GM23338 (cell line): ENCODE data around the gene PARP12. TPM values are rescaled to one million over a fixed set of nuclear protein-coding genes. Genes with fewer than 3 reads are reported as not detected.

Experiments used
- ATAC-seq: fragments of 200-7000 bp; cut with Tn5 transposase; 3 replicates; pipeline ENCODE4 v1.9.1; 2020
- DNase-seq: peaks from one replicate; pipeline ENCODE4 v3.0.0-alpha.2; 2015; ENCODE audit warnings: low spot score
- H2AFZ ChIP-seq: fragments of 200-600 bp; sonication (generic); 2 replicates; pipeline ENCODE4 v1.8.0; 2016; ENCODE audit warnings: antibody characterized with exemption, mild to moderate bottlenecking, moderate library complexity
- H3F3A ChIP-seq: fragments of 200-600 bp; sonication (generic); replicated peaks from 2 replicates; pipeline ENCODE4 v1.8.0; 2017; ENCODE audit warnings: antibody characterized with exemption, mixed run types, low read depth
- H3K27ac ChIP-seq: fragments of 200-600 bp; sonication (generic); 2 replicates; pipeline ENCODE4 v1.6.1; 2016; ENCODE audit warnings: low read depth
- H3K27me3 ChIP-seq: fragments of 200-600 bp; sonication (generic); 2 replicates; pipeline ENCODE4 v1.8.0; 2016; ENCODE audit warnings: mild to moderate bottlenecking, mixed run types, moderate library complexity; ENCODE audit not compliant: insufficient read depth
- H3K36me3 ChIP-seq: fragments of 200-600 bp; sonication (generic); 2 replicates; pipeline ENCODE4 v1.8.0; 2016; ENCODE audit warnings: mild to moderate bottlenecking; ENCODE audit not compliant: insufficient read depth
- H3K4me1 ChIP-seq: fragments of 200-600 bp; sonication (generic); 2 replicates; pipeline ENCODE4 v1.8.0; 2016; ENCODE audit warnings: mild to moderate bottlenecking, moderate library complexity; ENCODE audit not compliant: insufficient read depth
- H3K4me2 ChIP-seq: fragments of 200-600 bp; sonication (generic); 2 replicates; pipeline ENCODE4 v1.7.1; 2017; ENCODE audit warnings: mixed run types
- H3K4me3 ChIP-seq: fragments of 200-600 bp; sonication (generic); 2 replicates; pipeline ENCODE4 v1.6.1; 2016; ENCODE audit warnings: mixed run types
- H3K79me2 ChIP-seq: fragments of 200-600 bp; sonication (generic); replicated peaks from 2 replicates; pipeline ENCODE4 v1.8.0; 2017; ENCODE audit warnings: mild to moderate bottlenecking; ENCODE audit not compliant: insufficient read depth
- H3K9me2 ChIP-seq: fragments of 200-600 bp; sonication (generic); 2 replicates; pipeline ENCODE4 v1.8.0; 2017; ENCODE audit not compliant: insufficient read depth
- H4K20me1 ChIP-seq: fragments of 200-600 bp; sonication (generic); replicated peaks from 2 replicates; pipeline ENCODE4 v1.8.0; 2017; ENCODE audit warnings: mild to moderate bottlenecking; ENCODE audit not compliant: insufficient read depth
- H3K27ac Mint-ChIP-seq: 2 replicates; pipeline ENCODE4 v1.8.0; 2020; ENCODE audit warnings: inconsistent platforms, mild to moderate bottlenecking, moderate library complexity, mixed read lengths
- H3K27me3 Mint-ChIP-seq: 3 replicates; pipeline ENCODE4 v1.8.0; 2022; ENCODE audit warnings: low read depth, mild to moderate bottlenecking, moderate library complexity, mixed read lengths, inconsistent platforms; ENCODE audit not compliant: insufficient read depth, poor library complexity
- H3K36me3 Mint-ChIP-seq: 3 replicates; pipeline ENCODE4 v1.8.0; 2021; ENCODE audit warnings: low read depth, mild to moderate bottlenecking, inconsistent platforms, moderate library complexity, mixed read lengths
- H3K4me1 Mint-ChIP-seq: 3 replicates; pipeline ENCODE4 v1.8.0; 2020; ENCODE audit warnings: mild to moderate bottlenecking, inconsistent platforms, mixed read lengths
- H3K4me3 Mint-ChIP-seq: 3 replicates; pipeline ENCODE4 v1.8.0; 2021; ENCODE audit warnings: moderate library complexity, mild to moderate bottlenecking, inconsistent platforms, mixed read lengths
- H3K9me3 Mint-ChIP-seq: 3 replicates; pipeline ENCODE4 v1.8.0; 2020; ENCODE audit warnings: moderate library complexity, mild to moderate bottlenecking, inconsistent platforms, mixed read lengths
- CREB1 ChIP-seq: fragments of 250-450 bp; sonication (Bioruptor Pico); IDR thresholded peaks from 2 replicates; pipeline ENCODE4 v1.5.0; 2020; ENCODE audit warnings: low read depth, mild to moderate bottlenecking, moderate library complexity
- CTCF ChIP-seq, 2 experiments: fragments of 200-600 bp in 1 of 2; sonication (generic) in 1 of 2; conservative IDR thresholded peaks; 2 replicates each; pipeline versions ENCODE4 v1.5.1 to v1.6.1; 2016 to 2017; ENCODE audit warnings: antibody characterized with exemption in 2 of 2, low read depth in 2 of 2, mild to moderate bottlenecking in 2 of 2, moderate library complexity in 1 of 2
- ETS1 ChIP-seq: IDR thresholded peaks from 2 replicates; pipeline ENCODE4 v1.6.1; 2016; ENCODE audit warnings: antibody characterized with exemption
- EZH2phosphoT487 ChIP-seq: fragments of 200-600 bp; sonication (generic); IDR thresholded peaks from one replicate; pipeline ENCODE4 v1.8.1; 2018; ENCODE audit warnings: antibody characterized with exemption; ENCODE audit not compliant: unreplicated experiment
- JUNB ChIP-seq: IDR thresholded peaks from one replicate; pipeline ENCODE4 v1.6.1; 2016; ENCODE audit warnings: antibody characterized with exemption; ENCODE audit not compliant: unreplicated experiment
- NANOG ChIP-seq: IDR thresholded peaks from 2 replicates; pipeline ENCODE4 v1.6.1; 2016; ENCODE audit warnings: antibody characterized with exemption, borderline replicate concordance
- ZNF462 ChIP-seq: fragments of 250-450 bp; sonication (Bioruptor Pico); IDR thresholded peaks from 2 replicates; pipeline ENCODE4 v1.5.0; 2020; ENCODE audit warnings: mild to moderate bottlenecking, moderate library complexity
- polyA plus RNA-seq: library from polyadenylated mRNA; unstranded; fragments of >200 nt; fragmentation: Nextera tagmentation; extraction: Ambion mirVana; gene quantifications from 2 replicates; pipeline ENCODE4 v1.2.1, GENCODE V29; 2016
- total RNA-seq: library from RNA; depleted of rRNA; stranded (reverse); fragments of >200 nt; shearing (Covaris generic); gene quantifications from 2 replicates; pipeline ENCODE4 v1.2.3, GENCODE V29; 2014

The PARP12 gene
- total and polyA plus RNA-seq, 2 experiments from 2014 or later: 2.7 to 10.3 TPM

GRCh38 chr7:140058517-140058916, 4.2 kb downstream of the PARP12 start (continued):
- no peak for TF ChIP-seq ZNF462
- TF ChIP-seq EZH2phosphoT487: no peak

GRCh38 chr7:140057143-140057535, 5.6 kb downstream of the PARP12 start:
- Mint-ChIP-seq H3K4me3 (no peak overlapping the region), H3K27me3 (peaks cover 20% of the 10 kb centered on the region), H3K9me3 (no peaks in the 10 kb centered on the region), H3K4me1 (no peaks in the 10 kb centered on the region; the same call in 2 of the 3 replicates), H3K27ac (no peak overlapping the region), H3K36me3 (no peaks in the 10 kb centered on the region)
- no peaks in the 10 kb centered on the region for H3K4me1 ChIP-seq
- no peaks in the 10 kb centered on the region for H3K36me3 ChIP-seq
- H3K4me2 ChIP-seq: no peak overlapping the region
- no peaks in the 10 kb centered on the region for H3K79me2 ChIP-seq
- no peaks in the 10 kb centered on the region for H3F3A ChIP-seq
- 0 out of 2 replicates have a peak, but pooled peaks cover 6% of the 10 kb centered on the region for H4K20me1 ChIP-seq
- H3K9me2 ChIP-seq: no peaks in the 10 kb centered on the region; the same call in 1 of the 2 replicates
- no peak overlapping the region for H3K4me3 ChIP-seq
- H2AFZ ChIP-seq: no peak overlapping the region
- ATAC-seq (no peak), DNase-seq (no peak)
- peaks cover 14% of the 10 kb centered on the region for H3K27me3 ChIP-seq
- no peak overlapping the region for H3K27ac ChIP-seq
- no peak for TF ChIP-seq NANOG
- TF ChIP-seq ETS1: no peak
- no peak for TF ChIP-seq CREB1
- no peak for TF ChIP-seq ZNF462
- TF ChIP-seq JUNB: no peak
- no peak for TF ChIP-seq CTCF (conservative IDR thresholded peaks at IDR 0.05; ENCODE audit: low read depth in 2 of 2)
